CD14-positive monocyte (primary cell): ENCODE data around the gene PRDX5. TPM values are rescaled to one million over a fixed set of nuclear protein-coding genes. Genes with fewer than 3 reads are reported as not detected.

ENCODE experiments used
- DNase-seq, 3 donors: peaks; one replicate each; pipeline ENCODE4 v3.0.0-alpha.2; 2011 to 2022
- H2AFZ ChIP-seq: 2 replicates; pipeline ENCODE4 v1.6.0; 2012; ENCODE audit warnings: mild to moderate bottlenecking, low read depth, low read length, inconsistent platforms; ENCODE audit not compliant: insufficient read depth, poor library complexity, severe bottlenecking
- H3K27ac ChIP-seq, 2 donors: 1 replicate in 1 of 2; 2 replicates in 1 of 2; pipeline ENCODE4 v1.5.1; 2012 to 2013; ENCODE audit warnings: low read length in 2 of 2, control low read depth in 1 of 2, inconsistent platforms in 1 of 2, low read depth in 1 of 2, mild to moderate bottlenecking in 1 of 2
- H3K27me3 ChIP-seq, 2 donors: one replicate each; pipeline versions ENCODE4 v1.6.0 to v1.6.1; 2011 to 2013; ENCODE audit warnings: low read length in 2 of 2; ENCODE audit not compliant: control insufficient read depth in 2 of 2, insufficient read depth in 2 of 2
- H3K36me3 ChIP-seq, 2 donors: replicated peaks in 1 of 2; 1 replicate in 1 of 2; 2 replicates in 1 of 2; pipeline versions ENCODE4 v1.5.1 to v1.6.1; 2012 to 2013; ENCODE audit warnings: low read length in 2 of 2, control low read depth in 1 of 2, inconsistent platforms in 1 of 2, mild to moderate bottlenecking in 1 of 2; ENCODE audit not compliant: insufficient read depth in 2 of 2, control insufficient read depth in 1 of 2
- H3K4me1 ChIP-seq, 2 donors: 1 replicate in 1 of 2; 2 replicates in 1 of 2; pipeline versions ENCODE4 v1.5.1 to v1.6.1; 2012 to 2013; ENCODE audit warnings: low read length in 2 of 2, control low read depth in 1 of 2, inconsistent platforms in 1 of 2, mild to moderate bottlenecking in 1 of 2, moderate library complexity in 1 of 2; ENCODE audit not compliant: insufficient read depth in 2 of 2, control insufficient read depth in 1 of 2
- H3K4me2 ChIP-seq: replicated peaks from 2 replicates; pipeline ENCODE3; 2012; ENCODE audit warnings: low read length, moderate library complexity, mild to moderate bottlenecking; ENCODE audit not compliant: poor library complexity, severe bottlenecking; ENCODE audit errors: extremely low read depth
- H3K4me3 ChIP-seq, 3 experiments: fragments of 200-600 bp in 1 of 3; sonication (generic) in 1 of 3; replicated peaks in 1 of 3; 1 replicate in 2 of 3; 2 replicates in 1 of 3; pipeline ENCODE4 v1.5.1; 2011 to 2013; ENCODE audit warnings: low read length in 3 of 3, mild to moderate bottlenecking in 3 of 3, control low read depth in 2 of 3, low read depth in 2 of 3, inconsistent platforms in 1 of 3, moderate library complexity in 1 of 3
- H3K79me2 ChIP-seq: 2 replicates; pipeline ENCODE4 v1.6.0; 2012; ENCODE audit warnings: mild to moderate bottlenecking, control low read depth, inconsistent platforms, low read length, moderate library complexity; ENCODE audit not compliant: insufficient read depth
- H3K9ac ChIP-seq: 2 replicates; pipeline ENCODE4 v1.6.0; 2017; ENCODE audit warnings: low read length, mild to moderate bottlenecking; ENCODE audit not compliant: insufficient read depth, poor library complexity, severe bottlenecking
- H3K9me3 ChIP-seq, 2 donors: replicated peaks in 1 of 2; 1 replicate in 1 of 2; 2 replicates in 1 of 2; pipeline versions ENCODE4 v1.5.1 to v1.6.1; 2012 to 2013; ENCODE audit warnings: low read length in 2 of 2, control low read depth in 1 of 2; ENCODE audit not compliant: control insufficient read depth in 1 of 2, insufficient read depth in 1 of 2
- H4K20me1 ChIP-seq: 2 replicates; pipeline ENCODE4 v1.6.0; 2012; ENCODE audit warnings: mild to moderate bottlenecking, low read length, control low read depth, moderate library complexity; ENCODE audit not compliant: insufficient read depth
- H3K27ac Mint-ChIP-seq, 7 donors: one replicate each; pipeline ENCODE4 v1.8.0; 2020; ENCODE audit warnings: mild to moderate bottlenecking in 7 of 7, mixed read lengths in 7 of 7, moderate library complexity in 6 of 7, inconsistent platforms in 2 of 7
- H3K27me3 Mint-ChIP-seq, 3 donors: one replicate each; pipeline ENCODE4 v1.8.0; 2021 to 2022; ENCODE audit warnings: low read depth in 3 of 3, mild to moderate bottlenecking in 3 of 3, mixed read lengths in 3 of 3, moderate library complexity in 3 of 3, inconsistent platforms in 1 of 3
- H3K36me3 Mint-ChIP-seq, 2 donors: one replicate each; pipeline ENCODE4 v1.8.0; 2020; ENCODE audit warnings: mixed read lengths in 2 of 2, inconsistent platforms in 1 of 2, mild to moderate bottlenecking in 1 of 2
- H3K4me1 Mint-ChIP-seq: one replicate; pipeline ENCODE4 v1.8.0; 2020; ENCODE audit warnings: mild to moderate bottlenecking, mixed read lengths
- H3K4me3 Mint-ChIP-seq, 2 donors: one replicate each; pipeline ENCODE4 v1.8.0; 2020; ENCODE audit warnings: mild to moderate bottlenecking in 2 of 2, mixed read lengths in 2 of 2, moderate library complexity in 1 of 2
- H3K9me3 Mint-ChIP-seq, 7 donors: one replicate each; pipeline ENCODE4 v1.8.0; 2020 to 2022; ENCODE audit warnings: mixed read lengths in 7 of 7, mild to moderate bottlenecking in 6 of 7, moderate library complexity in 6 of 7, inconsistent platforms in 2 of 7
- CTCF ChIP-seq: fragments of 200-600 bp; IDR thresholded peaks from one replicate; pipeline ENCODE4 v1.8.0; 2022; ENCODE audit warnings: antibody characterized with exemption, mild to moderate bottlenecking
- WGBS: methylation state at CpG from one replicate; pipeline ENCODE4 v1.1.5; 2013; ENCODE audit warnings: missing lambda C conversion rate; ENCODE audit not compliant: insufficient coverage; 5-methylcytosine and 5-hydroxymethylcytosine counted together
- intact Hi-C, 2 donors: fragments of 100-400 bp; cut with micrococcal nuclease; formaldehyde crosslinking; loops; one replicate each; pipeline versions ENCODE4 v1.15.0 to v1.15.1; 2023
- polyA plus RNA-seq, 3 donors: library from polyadenylated mRNA; depleted of rRNA in 1 of 3; unstranded in 2 of 3; stranded (reverse) in 1 of 3; fragments of 300-500 nt in 2 of 3; fragments of >200 nt in 1 of 3; fragmentation: Illumina TruSeq in 2 of 3; gene quantifications; 1 replicate in 2 of 3; 2 replicates in 1 of 3; pipeline ENCODE4 v1.2.3, GENCODE V29; 2012 to 2021

The PRDX5 gene
- polyA plus RNA-seq, 3 donors = 136 to 318 (median 286) TPM

DNA sequence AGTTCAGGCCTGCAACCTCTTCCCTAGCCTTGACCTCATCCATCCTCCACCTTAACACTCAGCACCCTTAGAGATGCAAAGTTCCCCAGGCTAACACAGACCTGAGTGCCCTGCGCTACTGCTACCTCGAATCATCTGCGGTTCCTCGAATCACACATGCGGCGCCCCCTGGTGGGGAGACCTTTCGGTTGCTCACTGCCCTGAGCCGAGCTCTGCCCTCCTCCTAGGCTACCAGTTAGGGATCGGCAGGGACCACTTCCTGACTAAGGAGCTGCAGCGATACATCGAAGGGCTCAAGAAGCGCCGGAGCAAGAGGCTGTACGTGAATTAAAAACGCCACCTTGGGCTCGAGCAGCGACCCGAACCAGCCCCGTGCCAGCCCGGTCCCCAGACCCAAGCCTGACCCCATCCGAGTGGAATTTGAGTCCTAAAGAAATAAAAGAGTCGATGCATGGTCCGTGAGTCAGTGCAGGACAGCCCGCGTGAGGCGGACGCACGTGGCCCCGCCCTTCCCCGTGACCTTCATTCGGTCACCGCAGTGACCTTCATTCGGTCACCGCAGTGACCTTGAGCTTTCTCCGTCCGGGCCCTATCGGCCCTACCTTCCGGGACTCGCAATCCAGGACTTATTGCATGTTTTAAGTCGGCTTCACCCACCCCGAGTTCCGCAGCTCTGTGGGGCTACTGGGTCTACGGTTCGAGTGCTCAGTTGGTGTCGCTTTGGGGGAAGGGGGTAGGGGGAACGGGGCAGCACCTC lies 13.4 kb upstream of the PRDX5 start:
- peaks cover 11 to 15% of the 10 kb centered on the region in 2 donors for H3K27me3 ChIP-seq
- Mint-ChIP-seq H3K36me3 (peaks cover 12 to 16% of the 10 kb centered on the region in 2 donors), H3K4me1 (peaks cover 52% of the 10 kb centered on the region), H3K9me3 (peaks cover 0 to 8% (median 4%) of the 10 kb centered on the region in 7 donors), H3K4me3 (peak overlapping the region; percentile 79 to 89), H3K27ac (peak overlapping the region; percentile 96 to 99 (median 99)), H3K27me3 (peaks cover 19 to 29% (median 27%) of the 10 kb centered on the region in 3 donors)
- intact Hi-C loops = loop anchor here (1.0 to 5.0 kb wide), 8 partner anchors 13 to 98 kb away; partner anchors contain the start of genes FERMT3 (in 2 of the 2), FKBP2 (in 2 of the 2), CCDC88B (in 1 of the 2) and TRMT112 (in 1 of the 2)
- H3K9ac ChIP-seq = peak overlapping the region; percentile 83
- H3K4me2 ChIP-seq = peak overlapping the region; percentile 75
- H4K20me1 ChIP-seq = peaks cover 30% of the 10 kb centered on the region
- peaks cover 33% of the 10 kb centered on the region for H3K79me2 ChIP-seq
- TF ChIP-seq CTCF = peak; percentile 95
- peak overlapping the region; percentile 96 to 97 for H3K27ac ChIP-seq
- peak overlapping the region; percentile 12 for H2AFZ ChIP-seq
- H3K4me3 ChIP-seq = peak overlapping the region; percentile 28 to 91 (median 70)
- H3K4me1 ChIP-seq = peaks cover 46 to 54% of the 10 kb centered on the region in 2 donors
- peak; percentile 90 to 93 (median 91) for DNase-seq
- under 1% methylated on average over 41 of the region's 46 CpGs for WGBS
- peaks cover 9 to 16% of the 10 kb centered on the region in 2 donors for H3K36me3 ChIP-seq
- peaks cover 0 to 3% of the 10 kb centered on the region in 2 donors for H3K9me3 ChIP-seq

DNA sequence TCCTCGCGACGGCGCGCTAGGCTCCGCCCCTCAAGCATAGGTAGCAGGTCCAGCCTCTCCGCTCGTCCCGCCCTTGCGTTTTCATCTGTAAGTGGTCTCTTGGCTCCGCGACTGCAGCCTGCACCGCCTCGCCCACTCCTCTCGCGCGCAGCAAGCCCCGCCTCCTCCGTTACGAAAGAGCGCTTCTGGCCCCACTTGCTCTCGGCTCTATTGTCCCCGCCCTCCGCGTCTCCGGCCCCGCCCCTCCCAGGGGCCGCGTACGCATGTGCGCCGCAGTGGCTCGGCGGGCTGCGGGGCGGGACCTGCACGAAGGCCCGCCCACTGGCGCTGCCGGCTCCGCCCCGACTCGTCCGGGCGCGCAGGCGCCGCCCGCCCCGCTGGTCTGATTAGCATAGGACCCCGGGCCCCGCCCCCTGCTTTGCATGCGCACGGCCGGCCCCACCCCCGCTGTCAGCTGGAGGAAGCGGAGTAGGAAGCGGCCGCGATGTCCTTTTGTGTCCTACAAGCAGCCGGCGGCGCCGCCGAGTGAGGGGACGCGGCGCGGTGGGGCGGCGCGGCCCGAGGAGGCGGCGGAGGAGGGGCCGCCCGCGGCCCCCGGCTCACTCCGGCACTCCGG lies 12.7 kb upstream of the PRDX5 start, which contains the start of gene ESRRA:
TSS of gene ESRRA (plus strand) at position 450 of the 616 bp plus-strand sequence. CDS start 1,656 bp downstream, outside the sequence.
- H3K27ac Mint-ChIP-seq = peak within 1 kb of the TSS; percentile 96 to 99 (median 99)
- H3K36me3 ChIP-seq = peaks cover 9 to 22% of the 10 kb centered on the region in 2 donors
- H3K4me3 Mint-ChIP-seq = peak within 1 kb of the TSS; percentile 96 to 97
- intact Hi-C loops = loop anchor here (1.0 to 5.0 kb wide), 5 partner anchors 12 to 99 kb away; partner anchors contain the start of genes FERMT3 (in 2 of the 2), CCDC88B (in 1 of the 2), FKBP2 (in 1 of the 2) and TRMT112 (in 1 of the 2)
- TF ChIP-seq CTCF = no peak
- H2AFZ ChIP-seq = peak within 1 kb of the TSS; percentile 66
- H3K4me2 ChIP-seq = peak within 1 kb of the TSS; percentile 97
- DNase-seq = peak; percentile 97 to 98 (median 98)
- H3K79me2 ChIP-seq = peaks cover 39% of the 10 kb centered on the region
- peak within 1 kb of the TSS; percentile 46 to 91 (median 90) for H3K4me3 ChIP-seq
- peaks cover 0 to 7% (median 1%) of the 10 kb centered on the region in 7 donors for H3K9me3 Mint-ChIP-seq
- peaks cover 47% of the 10 kb centered on the region for H3K4me1 Mint-ChIP-seq
- peaks cover 13 to 22% (median 21%) of the 10 kb centered on the region in 3 donors for H3K27me3 Mint-ChIP-seq
- peak within 1 kb of the TSS; percentile 83 for H3K9ac ChIP-seq
- peaks cover 5 to 8% of the 10 kb centered on the region in 2 donors for H3K27me3 ChIP-seq
- peaks cover 36% of the 10 kb centered on the region for H4K20me1 ChIP-seq
- H3K4me1 ChIP-seq = peaks cover 39 to 47% of the 10 kb centered on the region in 2 donors
- H3K27ac ChIP-seq = peak within 1 kb of the TSS; percentile 96 to 97
- H3K9me3 ChIP-seq = no peaks in the 10 kb centered on the region
- WGBS = under 1% methylated on average over 81 of the region's 81 CpGs
- peaks cover 10 to 18% of the 10 kb centered on the region in 2 donors for H3K36me3 Mint-ChIP-seq
